Retina (tissue), 1 donor: ENCODE data around the gene RBFOX2.
A peak's percentile ranks its signal among the peaks of the same experiment; 100 is the strongest.

ENCODE experiments used
- DNase-seq: peaks from one replicate; pipeline ENCODE4 v3.0.0-alpha.2; 2016

The RBFOX2 gene

DNA sequence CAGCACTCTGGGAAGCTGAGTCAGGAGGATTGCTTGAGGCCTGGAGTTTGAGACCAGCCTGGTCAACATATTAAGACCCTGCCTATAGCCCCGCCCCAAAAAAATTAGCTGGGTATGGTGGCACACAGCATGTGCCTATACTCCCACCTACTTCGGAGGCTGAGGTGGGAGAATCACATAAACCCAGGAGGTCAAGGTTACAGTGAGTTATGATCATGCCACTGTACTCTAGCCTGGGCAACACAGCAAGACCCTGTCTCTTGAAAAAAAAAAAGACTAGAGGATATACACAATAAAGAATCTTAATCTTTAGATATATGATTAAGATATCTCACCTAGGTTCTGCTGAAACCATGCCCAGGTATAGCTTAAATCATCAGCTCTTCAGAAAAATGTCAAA, 174.3 kb downstream of the RBFOX2 start:
- no peak for DNase-seq

GRCh38 chr22:35852076-35852475, 176.5 kb downstream of the RBFOX2 start:
- DNase-seq, result no peak

DNA sequence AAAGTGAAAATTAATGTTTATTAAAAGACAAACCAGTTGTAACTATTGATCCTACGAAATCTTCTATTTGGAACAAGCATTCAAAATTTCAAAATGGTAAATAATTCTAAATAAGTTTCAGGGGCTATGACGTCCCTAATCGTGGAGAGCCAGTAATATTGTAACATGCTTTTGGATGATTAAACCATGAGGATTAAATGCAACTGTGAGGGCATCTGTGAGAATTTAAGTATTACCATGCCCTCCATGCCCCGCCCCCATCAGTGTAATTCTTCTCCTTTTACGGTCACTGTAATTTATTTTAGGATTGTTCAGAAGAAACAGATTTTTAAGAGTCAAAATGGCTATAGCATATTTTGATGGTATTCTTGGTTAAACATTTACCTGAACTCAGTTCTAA, 177.8 kb downstream of the RBFOX2 start:
- DNase-seq, result no peak

GRCh38 chr22:35846804-35847203, 181.8 kb downstream of the RBFOX2 start:
- DNase-seq, result no peak

DNA sequence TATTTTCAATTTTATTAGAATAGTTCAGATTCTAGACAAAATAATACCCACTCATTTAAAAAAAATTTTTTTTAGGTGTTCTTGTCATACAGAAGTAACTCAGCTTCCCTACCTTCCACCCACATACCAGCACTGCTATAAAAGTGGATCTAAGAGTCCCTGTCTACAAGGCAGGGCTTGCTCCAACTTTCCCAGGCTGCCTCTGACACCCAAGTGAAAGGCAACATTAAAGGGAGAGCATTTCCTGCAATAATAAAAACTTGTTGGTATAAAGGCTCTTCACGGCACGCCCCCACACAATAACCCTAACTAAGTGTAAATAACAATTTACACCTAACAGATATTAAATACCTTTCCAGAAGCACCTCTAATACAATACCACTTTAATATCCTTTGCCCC, 183.7 kb downstream of the RBFOX2 start:
- DNase-seq, result no peak

DNA sequence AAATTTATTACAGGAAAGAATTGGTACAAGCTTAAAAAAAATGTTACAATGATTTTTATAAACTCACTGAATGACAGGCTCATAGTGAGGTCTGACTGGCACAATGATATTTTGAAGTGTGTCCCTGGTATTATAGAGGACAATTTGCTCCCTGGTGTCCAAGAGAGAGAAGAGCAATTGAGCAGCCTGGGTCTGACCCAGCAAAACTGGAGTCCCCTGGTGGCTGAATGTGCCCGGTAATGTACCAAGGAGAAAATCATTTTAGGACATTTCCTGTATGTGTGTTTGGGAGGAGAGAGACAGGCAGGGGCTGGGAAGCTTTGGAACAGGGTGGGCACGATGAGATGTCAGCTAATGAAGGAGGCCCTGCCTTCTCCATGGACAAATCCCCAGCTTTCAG, 185.7 kb downstream of the RBFOX2 start:
- no peak for DNase-seq

GRCh38 chr22:35842519-35842913, 186.1 kb downstream of the RBFOX2 start:
- DNase-seq, result no peak

GRCh38 chr22:35841907-35842518, 186.6 kb downstream of the RBFOX2 start:
- no peak for DNase-seq

DNA sequence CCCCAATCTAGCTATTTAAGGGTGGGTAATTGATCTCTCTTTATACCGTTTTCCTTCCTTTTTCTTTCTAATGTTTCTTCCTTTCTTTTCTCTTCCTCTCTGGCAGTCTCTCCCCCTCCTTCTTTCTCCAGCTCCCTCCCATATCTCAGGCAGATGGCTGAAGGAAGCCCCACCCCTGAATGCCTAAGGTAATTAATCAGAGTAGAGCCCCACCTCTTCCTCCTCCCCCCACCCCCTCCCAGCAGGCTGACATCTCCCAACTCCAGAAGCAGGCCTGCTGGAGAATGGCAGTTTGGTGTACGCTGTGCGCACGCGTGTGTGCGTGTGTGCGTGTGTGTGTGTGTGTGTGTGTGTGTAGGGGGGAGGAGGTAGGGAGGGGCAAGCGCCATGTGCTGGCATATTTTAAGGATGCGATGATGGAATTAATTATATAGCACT, 188.3 kb downstream of the RBFOX2 start:
- peak; percentile 87 for DNase-seq

- no peak for DNase-seq
Observed at GRCh38 chr22:35839841-35840301, 188.8 kb downstream of the RBFOX2 start.

DNA sequence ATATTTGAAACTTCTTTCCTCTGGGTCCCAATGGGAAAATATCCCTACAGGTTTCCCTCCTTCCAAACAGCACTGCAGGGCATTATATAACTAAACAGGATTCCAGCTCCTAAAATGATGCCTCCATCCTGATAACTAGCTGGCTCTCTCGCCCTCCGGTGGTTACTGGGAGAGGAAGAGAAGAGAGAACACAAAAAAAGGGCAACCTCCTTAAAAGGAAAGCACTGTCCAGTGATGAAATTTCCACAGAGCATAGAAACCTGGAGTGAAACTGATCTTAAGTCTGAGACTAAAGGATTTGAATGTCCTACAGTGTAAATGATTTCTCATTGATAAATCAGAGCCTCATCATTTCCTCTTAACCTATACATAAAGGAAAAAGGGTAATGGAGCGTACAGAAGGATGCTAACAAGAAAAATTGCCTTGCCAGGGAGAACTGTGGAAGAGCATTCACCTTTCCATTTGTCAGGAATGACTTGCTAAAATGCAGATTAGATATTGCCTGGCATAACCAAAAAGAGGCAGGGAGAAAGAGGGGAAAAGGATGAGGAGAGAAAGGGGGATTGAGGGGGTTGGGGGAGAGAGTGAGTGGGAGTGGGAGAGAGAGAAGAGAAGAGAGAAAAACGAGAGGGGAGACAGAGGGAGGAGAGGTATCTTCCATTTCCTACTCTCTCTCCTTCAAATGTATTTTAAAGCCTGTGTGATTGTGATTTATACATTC, 189.6 kb downstream of the RBFOX2 start:
- peak; percentile 50 for DNase-seq

DNA sequence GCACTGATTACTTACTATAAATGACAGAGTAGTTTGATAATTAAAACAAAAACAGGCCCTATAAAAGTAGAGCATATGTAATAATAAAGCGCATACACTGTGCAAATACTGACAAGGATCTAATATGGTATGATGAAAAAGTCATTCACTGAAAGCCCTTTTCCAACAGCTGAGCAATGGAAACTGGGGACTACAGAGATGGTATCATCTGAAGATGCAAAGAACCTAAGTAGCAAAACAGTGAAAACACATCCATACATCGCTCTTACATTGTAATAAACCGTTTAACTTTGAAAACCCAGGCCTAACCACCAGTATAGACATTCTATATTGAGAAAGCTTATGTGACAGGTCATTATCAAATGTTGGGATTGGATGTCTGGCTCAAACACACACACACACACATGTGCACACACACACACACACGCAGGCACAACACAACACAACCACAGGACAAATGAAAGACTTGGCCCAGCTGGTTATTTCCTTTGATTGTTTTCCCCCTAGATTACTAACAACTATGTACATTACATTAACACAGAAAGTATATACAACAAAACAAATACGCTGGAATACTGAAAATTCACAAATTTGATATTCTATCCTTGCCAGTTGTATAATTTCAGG, 191.4 kb downstream of the RBFOX2 start:
- DNase-seq, result no peak

GRCh38 chr22:35835998-35836691, 192.5 kb downstream of the RBFOX2 start:
- DNase-seq, result peak; percentile 65

DNA sequence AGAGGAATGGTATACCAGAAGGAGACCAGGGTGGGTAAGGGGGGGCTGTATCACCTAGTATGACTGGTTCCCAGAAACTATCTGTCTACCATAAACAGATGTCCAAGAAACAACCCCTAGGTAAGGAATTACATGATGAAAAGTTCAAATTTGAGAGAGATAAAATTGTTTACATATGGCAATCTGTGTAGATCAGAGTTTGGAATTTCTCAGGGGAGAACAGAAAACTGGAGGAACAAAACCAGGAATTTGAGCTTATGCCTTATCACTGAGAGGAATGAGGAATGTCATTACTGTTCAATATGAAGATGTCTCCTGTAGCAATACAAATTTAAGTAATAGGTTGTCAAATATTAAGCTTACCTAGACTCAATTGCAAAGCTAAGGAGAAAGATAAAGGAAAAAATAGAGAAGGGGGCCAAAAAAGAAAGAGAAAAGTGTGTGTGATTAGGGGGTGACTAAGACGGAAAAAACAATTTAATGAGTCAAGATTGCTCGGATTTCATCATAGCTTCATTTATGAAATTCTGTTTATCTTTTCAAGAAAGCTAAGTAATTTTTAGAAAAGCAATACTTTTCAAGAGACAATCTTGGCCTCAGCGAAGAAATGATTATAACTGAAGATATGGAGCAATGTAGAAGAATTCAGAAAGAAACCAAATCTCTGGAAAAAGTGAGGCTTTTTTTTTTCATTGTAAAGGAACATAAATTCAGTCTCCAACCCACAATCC, 193.2 kb downstream of the RBFOX2 start:
- no peak for DNase-seq

DNA sequence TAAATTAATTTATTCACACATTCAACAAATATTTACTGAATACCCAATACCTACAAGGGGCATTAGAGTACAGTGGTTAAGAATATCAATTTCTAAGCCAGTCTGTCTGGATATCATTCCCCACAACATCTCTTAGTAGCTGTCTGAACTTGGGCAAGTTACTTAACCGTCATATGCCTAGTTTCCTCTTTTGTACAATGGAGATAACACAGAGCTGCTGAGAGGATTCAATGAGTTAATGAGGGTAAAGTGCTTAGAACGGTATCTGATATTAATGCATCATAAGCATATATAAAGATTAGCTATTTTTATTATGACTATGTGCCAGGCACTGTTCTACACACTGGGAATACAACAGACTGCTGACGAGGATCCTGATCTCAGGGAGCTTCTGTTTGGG, 194.6 kb downstream of the RBFOX2 start:
- no peak for DNase-seq

DNA sequence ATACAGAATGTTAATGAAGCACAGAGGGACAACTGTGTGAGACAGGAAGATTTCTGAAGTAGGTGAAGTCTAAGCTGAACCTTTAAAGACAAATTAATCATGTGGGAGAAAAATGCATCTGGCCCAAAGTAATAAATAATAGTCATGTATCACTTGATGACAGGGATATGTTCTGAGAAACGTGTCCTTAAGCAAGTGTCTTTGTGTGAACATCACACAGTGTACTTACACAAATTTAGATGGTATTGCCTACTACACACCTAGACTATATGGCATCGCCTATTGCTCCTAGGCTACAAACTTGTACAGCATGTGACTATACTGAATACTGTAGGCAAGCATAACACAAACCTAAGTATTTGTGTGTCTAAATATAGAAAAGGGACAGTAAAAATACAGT, 198.3 kb downstream of the RBFOX2 start:
- DNase-seq, result no peak

DNA sequence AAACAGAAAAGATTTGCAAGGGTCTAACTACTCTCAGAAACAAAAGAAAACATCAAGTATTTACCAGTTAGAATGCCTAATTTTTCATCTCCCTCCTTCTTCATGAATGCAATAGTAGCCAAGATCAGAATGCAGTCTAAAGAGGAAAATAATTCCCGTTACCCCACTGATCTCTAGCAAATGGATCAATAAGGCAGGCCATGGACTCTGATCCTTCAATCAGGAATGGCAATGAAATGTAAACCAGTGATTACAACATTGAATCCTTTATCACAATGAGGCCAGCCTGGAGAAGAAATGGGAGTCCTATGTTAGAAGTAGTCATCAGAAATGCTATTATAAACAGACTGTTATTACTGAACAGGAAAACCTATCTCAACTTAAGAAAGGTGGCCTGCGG, 204.4 kb downstream of the RBFOX2 start:
- DNase-seq, result no peak

GRCh38 chr22:35821654-35822053, 207.0 kb downstream of the RBFOX2 start:
- no peak for DNase-seq

GRCh38 chr22:35819421-35819820, 209.2 kb downstream of the RBFOX2 start:
- DNase-seq, result no peak

GRCh38 chr22:35818897-35819296, 209.7 kb downstream of the RBFOX2 start:
- DNase-seq, result no peak

DNA sequence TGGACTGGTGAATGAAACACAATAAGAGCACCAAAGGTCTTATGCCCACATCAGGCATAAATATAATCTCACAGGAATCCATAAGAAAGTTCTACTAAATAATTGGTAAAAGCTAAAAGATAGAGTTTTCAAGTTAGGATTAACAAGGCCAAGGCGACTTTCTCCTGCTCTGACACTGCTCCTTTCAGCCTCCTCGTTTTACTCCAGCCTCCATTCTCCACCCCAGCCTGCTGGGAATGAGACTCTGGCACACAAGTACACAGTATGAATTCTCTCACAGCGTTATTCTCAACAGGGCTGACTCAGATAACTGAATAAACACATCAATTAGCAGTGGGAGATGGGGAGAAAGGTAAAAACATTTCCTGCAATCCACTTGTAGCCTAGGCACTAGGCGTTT, 216.0 kb downstream of the RBFOX2 start:
- DNase-seq, result no peak

GRCh38 chr22:35811670-35812069, 217.0 kb downstream of the RBFOX2 start:
- no peak for DNase-seq

DNA sequence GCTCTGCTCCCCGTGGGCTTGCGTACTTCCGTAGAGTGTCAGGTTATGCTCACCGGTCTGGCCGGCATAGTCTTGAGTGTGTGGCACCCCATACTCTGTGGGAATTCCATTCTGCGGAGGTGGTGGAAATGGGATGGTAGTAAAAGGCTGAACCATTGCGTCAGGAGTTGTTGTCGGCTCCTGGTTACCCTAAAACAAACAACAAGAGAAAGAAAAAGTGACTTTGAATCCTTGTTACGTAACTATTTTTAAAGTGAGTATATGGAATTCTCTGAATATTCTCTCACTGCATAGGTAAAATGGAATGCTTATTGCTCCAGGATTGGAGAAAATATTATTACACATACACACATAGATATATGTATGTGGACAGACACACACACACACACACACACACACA, 218.8 kb downstream of the RBFOX2 start:
- no peak for DNase-seq
